WTC11 (cell line): ENCODE measurements around the gene TMEM82. TPM values are rescaled to one million over a fixed set of nuclear protein-coding genes. Genes with fewer than 3 reads are reported as not detected.
A peak's percentile ranks its signal among the peaks of the same experiment; 100 is the strongest.

ENCODE experiments used
- ATAC-seq: fragments of 200-7000 bp; cut with Tn5 transposase; 2 replicates; pipeline ENCODE4 v1.10.0; 2021; ENCODE audit warnings: mild to moderate bottlenecking, moderate library complexity
- CTCF ChIA-PET: fragments of 300-600 bp; sonication (Branson Sonifier 250); formaldehyde crosslinking; loops from one replicate; lab custom pipeline; 2021; ENCODE audit warnings: antibody characterized with exemption; lab: Charles Lee
- POLR2A ChIA-PET: fragments of 350-600 bp; sonication (Branson Sonifier 250); formaldehyde crosslinking; loops from one replicate; lab custom pipeline; 2021; ENCODE audit warnings: antibody characterized with exemption; lab: Charles Lee
- DNase-seq: peaks from one replicate; pipeline ENCODE4 v3.0.0; 2021; ENCODE audit warnings: low spot score
- H3K27ac Mint-ChIP-seq: 2 replicates; pipeline ENCODE4 v1.8.0; 2021; ENCODE audit warnings: mixed read lengths
- H3K27me3 Mint-ChIP-seq: 2 replicates; pipeline ENCODE4 v1.8.0; 2021; ENCODE audit warnings: low read depth, mild to moderate bottlenecking, moderate library complexity, mixed read lengths
- H3K36me3 Mint-ChIP-seq: 2 replicates; pipeline ENCODE4 v1.8.0; 2021; ENCODE audit warnings: mixed read lengths
- H3K4me1 Mint-ChIP-seq: 2 replicates; pipeline ENCODE4 v1.8.0; 2022; ENCODE audit warnings: mixed read lengths
- H3K4me3 Mint-ChIP-seq: 2 replicates; pipeline ENCODE4 v1.8.0; 2021; ENCODE audit warnings: mild to moderate bottlenecking, moderate library complexity, mixed read lengths
- H3K9me3 Mint-ChIP-seq: 2 replicates; pipeline ENCODE4 v1.8.0; 2021; ENCODE audit warnings: mixed read lengths
- AR ChIP-seq: fragments of 250-450 bp; sonication (Bioruptor Pico); IDR thresholded peaks from 2 replicates; pipeline ENCODE4 v1.9.0; 2021; ENCODE audit warnings: mild to moderate bottlenecking
- CBFB ChIP-seq: sonication (generic); formaldehyde crosslinking; IDR thresholded peaks from 2 replicates; pipeline ENCODE4 v1.8.1; 2022; ENCODE audit warnings: mild to moderate bottlenecking, low read depth, missing genetic modification reagents
- CDX4 ChIP-seq: fragments of 250-450 bp; sonication (Bioruptor Pico); IDR thresholded peaks from 2 replicates; pipeline ENCODE4 v1.9.0; 2021; ENCODE audit warnings: moderate library complexity, mild to moderate bottlenecking, inconsistent platforms, borderline replicate concordance
- CREM ChIP-seq: sonication (generic); formaldehyde crosslinking; IDR thresholded peaks from 2 replicates; pipeline ENCODE4 v1.8.1; 2022; ENCODE audit warnings: mild to moderate bottlenecking, missing genetic modification reagents, moderate library complexity
- ETV6 ChIP-seq: sonication (generic); formaldehyde crosslinking; IDR thresholded peaks from 2 replicates; pipeline ENCODE4 v1.8.1; 2022; ENCODE audit warnings: mild to moderate bottlenecking, missing genetic modification reagents
- GABPB1 ChIP-seq: sonication (generic); formaldehyde crosslinking; IDR thresholded peaks from 2 replicates; pipeline ENCODE4 v1.8.1; 2023; ENCODE audit warnings: mild to moderate bottlenecking, missing genetic modification reagents
- GRHL2 ChIP-seq: fragments of 250-450 bp; sonication (Bioruptor Pico); IDR thresholded peaks from 2 replicates; pipeline ENCODE4 v1.8.0; 2022; ENCODE audit warnings: mild to moderate bottlenecking, moderate library complexity; ENCODE audit not compliant: insufficient replicate concordance, severe bottlenecking
- NFYB ChIP-seq: sonication (generic); formaldehyde crosslinking; conservative IDR thresholded peaks from 2 replicates; pipeline ENCODE4 v1.8.0; 2022; ENCODE audit warnings: low read depth, missing genetic modification reagents
- NR1H2 ChIP-seq: sonication (generic); formaldehyde crosslinking; IDR thresholded peaks from 2 replicates; pipeline ENCODE4 v1.9.0; 2021; ENCODE audit warnings: mild to moderate bottlenecking, moderate library complexity, missing genetic modification reagents
- NR3C1 ChIP-seq: sonication (generic); formaldehyde crosslinking; conservative IDR thresholded peaks from 2 replicates; pipeline ENCODE4 v1.8.1; 2023; ENCODE audit warnings: low read depth, mild to moderate bottlenecking, missing genetic modification reagents
- RELA ChIP-seq: sonication (generic); formaldehyde crosslinking; IDR thresholded peaks from 2 replicates; pipeline ENCODE4 v1.8.1; 2022; ENCODE audit warnings: missing genetic modification reagents, mild to moderate bottlenecking, borderline replicate concordance
- SP1 ChIP-seq: sonication (generic); formaldehyde crosslinking; conservative IDR thresholded peaks from 2 replicates; pipeline ENCODE4 v1.8.1; 2022; ENCODE audit warnings: missing genetic modification reagents
- STAT6 ChIP-seq: sonication (generic); formaldehyde crosslinking; conservative IDR thresholded peaks from 2 replicates; pipeline ENCODE4 v1.8.1; 2023; ENCODE audit warnings: mild to moderate bottlenecking, low read depth, missing genetic modification reagents, moderate library complexity
- ZMAT4 ChIP-seq: fragments of 250-450 bp; sonication (Bioruptor Pico); IDR thresholded peaks from 2 replicates; pipeline ENCODE4 v1.9.0; 2021; ENCODE audit warnings: mild to moderate bottlenecking
- ZNF263 ChIP-seq: sonication (generic); formaldehyde crosslinking; IDR thresholded peaks from 2 replicates; pipeline ENCODE4 v1.8.1; 2022; ENCODE audit warnings: low read depth, mild to moderate bottlenecking, moderate library complexity, missing genetic modification reagents
- ZNF281 ChIP-seq: sonication (generic); formaldehyde crosslinking; IDR thresholded peaks from 2 replicates; pipeline ENCODE4 v1.8.0; 2023; ENCODE audit warnings: mild to moderate bottlenecking, missing genetic modification reagents
- ZNF423 ChIP-seq: fragments of 250-450 bp; sonication (Bioruptor Pico); IDR thresholded peaks from 2 replicates; pipeline ENCODE4 v2.1.2; 2022; ENCODE audit warnings: mild to moderate bottlenecking, moderate library complexity
- total RNA-seq: library from RNA; stranded (reverse); gene quantifications from 3 replicates; pipeline ENCODE4 v1.2.3, GENCODE V29; 2021

TMEM82 gene
- total RNA-seq, 1 experiment from 2014 or later: 0.48 TPM

- ChIA-PET POLR2A (interaction anchor here (0.5 to 0.6 kb wide), 2 partner anchors 26 to 62 kb away, joined by 3 to 5 read pairs; no protein-coding TSS in a partner anchor), CTCF (interaction anchor here (0.6 to 1.3 kb wide), 3 partner anchors 26 to 438 kb away, joined by 3 to 4 read pairs (median 4); no protein-coding TSS in a partner anchor)
- Mint-ChIP-seq H3K36me3 (peaks cover 15% of the 10 kb centered on the region), H3K27me3 (no peaks in the 10 kb centered on the region), H3K4me3 (no peak overlapping the region), H3K27ac (peak overlapping the region; percentile 20), H3K9me3 (no peaks in the 10 kb centered on the region), H3K4me1 (no peaks in the 10 kb centered on the region)
- no peak for TF ChIP-seq ZNF263 (CRISPR knock-in tag)
- TF ChIP-seq STAT6: no peak
- no peak for TF ChIP-seq SP1
- TF ChIP-seq CDX4 (CRISPR knock-in tag): no peak
- no peak for TF ChIP-seq GRHL2 (CRISPR knock-in tag)
- TF ChIP-seq ZNF423 (CRISPR knock-in tag): no peak
- no peak for TF ChIP-seq NR3C1 (CRISPR knock-in tag)
- no peak for TF ChIP-seq ETV6 (CRISPR knock-in tag)
- TF ChIP-seq ZNF281 (CRISPR knock-in tag): no peak
- no peak for TF ChIP-seq NFYB (CRISPR knock-in tag)
- TF ChIP-seq CREM: no peak
- TF ChIP-seq GABPB1 (CRISPR knock-in tag): no peak
- TF ChIP-seq AR (CRISPR knock-in tag): no peak
- no peak for TF ChIP-seq CBFB (CRISPR knock-in tag)
- DNase-seq (no peak), ATAC-seq (no peak)
Observed at GRCh38 chr1:15714406-15715136, 27.7 kb upstream of the TMEM82 start.

GRCh38 chr1:15717418-15718125 is 24.7 kb upstream of the TMEM82 start:
- H3K4me1 Mint-ChIP-seq: no peaks in the 10 kb centered on the region
- no peak for TF ChIP-seq NFYB (CRISPR knock-in tag)
- TF ChIP-seq RELA (CRISPR knock-in tag): no peak
- TF ChIP-seq ZMAT4 (CRISPR knock-in tag): no peak
- TF ChIP-seq NR1H2 (CRISPR knock-in tag): no peak
- TF ChIP-seq, all 79 proteins: peak for 0
- Mint-ChIP-seq H3K9me3 (no peaks in the 10 kb centered on the region), H3K27ac (no peak overlapping the region), H3K36me3 (peaks cover 18% of the 10 kb centered on the region), H3K27me3 (no peaks in the 10 kb centered on the region), H3K4me3 (no peak overlapping the region)
- POLR2A ChIA-PET: no interaction called here
- CTCF ChIA-PET: interaction anchor here (0.8 kb wide), 1 partner anchor 24 kb away, joined by 6 read pairs; no protein-coding TSS in a partner anchor
- no peak for ATAC-seq
- no peak for DNase-seq
